Embryonic facial prominence (tissue), 1 donor: ENCODE data around the gene RHO.
"Not testable (repeated sequence)": the region's sequence is repeated elsewhere in the genome, so short reads cannot be mapped to it uniquely, and the experiment has no call there.

Experiments used
- DNase-seq: peaks from one replicate; pipeline ENCODE4 v3.0.0-alpha.2; 2016; ENCODE audit errors: extremely low spot score

Gene RHO

GRCh38 chr3:129528589-129529100 is at the start of gene RHO:
RHO (plus strand) TSS chr3:129528639; CDS start chr3:129528734, 95 bp downstream.
- no peak for DNase-seq

DNA sequence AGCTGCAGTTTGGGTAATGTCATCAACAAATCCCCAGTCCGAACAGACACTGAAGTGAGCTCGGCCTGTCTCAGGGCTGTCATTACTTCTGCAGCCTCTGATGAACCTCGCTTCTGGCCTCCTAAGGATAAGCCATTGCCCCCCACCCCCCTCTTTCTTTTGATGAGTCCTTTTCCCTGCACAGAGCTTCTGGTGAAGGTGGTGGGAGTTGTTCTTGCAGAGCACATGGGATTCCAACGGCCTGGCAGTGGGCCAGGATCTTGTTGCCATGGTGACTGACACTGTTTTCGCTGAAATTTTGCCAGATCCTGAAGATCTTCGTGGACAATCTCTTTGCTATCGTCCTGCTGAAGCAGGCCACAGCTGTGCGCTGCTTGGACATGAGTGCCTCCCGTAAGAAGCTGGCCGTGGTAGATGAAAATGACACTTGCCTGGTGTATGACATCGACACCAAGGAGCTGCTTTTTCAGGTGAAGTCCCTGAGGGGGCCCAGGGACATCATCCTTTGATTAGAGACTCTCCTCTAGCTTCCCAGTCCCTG is 47.1 kb upstream of the RHO start:
- not testable (repeated sequence) for DNase-seq

DNA sequence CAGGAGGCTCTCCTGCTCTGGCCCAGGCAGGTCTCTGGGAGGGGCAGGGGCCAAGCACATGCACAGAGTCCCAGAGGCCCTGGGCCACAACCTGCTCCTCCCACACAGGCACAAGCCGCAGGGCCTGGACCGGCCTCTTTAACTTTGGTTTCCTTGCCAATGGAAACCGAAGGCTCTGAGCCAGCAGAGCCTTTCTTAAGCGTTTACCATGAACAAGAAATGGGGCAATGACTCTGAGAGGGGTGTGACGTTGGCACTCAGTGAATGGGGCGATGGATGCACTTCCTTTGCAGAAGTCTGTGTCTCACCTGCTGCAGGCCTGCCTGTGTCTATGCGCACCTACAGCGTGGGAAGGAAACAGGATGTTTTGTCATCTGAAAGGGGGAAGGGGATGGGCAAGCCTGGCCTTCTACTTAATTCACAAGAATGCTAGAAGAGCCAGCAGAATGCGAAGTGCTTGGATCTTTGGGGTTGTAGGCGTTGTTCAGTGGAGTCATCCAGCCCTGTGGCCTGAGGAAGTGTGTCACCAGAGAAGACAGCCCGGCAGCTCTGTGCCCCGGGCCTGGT is 46.6 kb upstream of the RHO start:
- DNase-seq, result no peak

- DNase-seq, result no peak
Observed at GRCh38 chr3:129482721-129483120, 45.7 kb upstream of the RHO start.

GRCh38 chr3:129483870-129484269 is 44.6 kb upstream of the RHO start:
- no peak for DNase-seq

DNA sequence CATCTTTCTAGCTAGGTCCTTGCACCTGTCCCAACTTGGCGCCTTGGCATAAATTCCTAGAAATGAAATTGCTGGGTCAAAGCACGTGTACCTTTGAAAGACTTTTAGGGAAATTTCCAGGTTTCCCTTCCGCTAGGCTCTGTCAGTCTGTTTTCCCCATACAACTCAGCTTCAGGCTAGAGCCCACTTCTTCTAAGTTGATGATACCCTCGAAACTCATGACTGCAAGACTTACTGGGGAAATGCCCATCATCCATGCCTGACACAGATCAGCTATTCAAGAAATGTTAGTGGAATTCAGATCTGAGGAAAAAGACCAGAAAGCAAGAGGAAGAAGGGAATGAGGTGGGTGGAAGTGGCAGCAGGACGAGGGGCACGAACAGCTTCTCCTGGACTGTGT is 43.3 kb upstream of the RHO start:
- DNase-seq, result not testable (repeated sequence)

- peak; percentile 14 for DNase-seq
Observed at GRCh38 chr3:129485721-129486663, 42.4 kb upstream of the RHO start.

GRCh38 chr3:129486664-129487035 is 41.8 kb upstream of the RHO start:
- DNase-seq, result no peak

DNA sequence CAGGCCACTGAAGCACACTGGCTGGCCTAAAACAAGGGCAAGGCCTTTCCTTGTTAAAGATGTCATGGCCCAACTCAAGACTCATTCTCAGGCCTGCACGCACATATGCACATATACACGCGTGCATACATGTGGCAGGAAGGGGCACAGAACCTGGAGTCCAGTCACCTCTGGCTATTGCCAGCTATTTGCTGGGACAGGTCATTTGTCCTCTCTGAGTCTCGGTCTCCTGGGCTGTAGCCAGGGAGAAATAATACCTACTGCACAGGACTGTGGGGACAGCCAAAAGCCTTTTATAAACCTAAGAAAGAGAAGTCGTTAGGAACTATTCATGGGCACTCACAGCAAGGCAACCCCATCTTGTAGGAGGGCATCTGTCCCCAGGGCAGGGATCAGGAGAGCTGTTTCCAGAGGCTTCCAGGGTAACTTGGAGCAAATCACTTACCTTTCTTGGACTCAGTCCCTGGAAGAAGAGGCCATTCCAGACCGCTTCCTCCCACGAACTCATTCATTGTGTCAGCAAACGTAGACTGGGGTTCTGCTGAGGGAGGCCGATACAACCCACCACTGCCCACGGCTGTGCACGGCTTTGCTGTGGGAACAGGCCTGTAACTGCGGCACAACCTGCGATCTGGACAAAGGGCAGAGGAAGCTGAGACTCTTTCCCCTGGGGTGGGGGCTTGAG is 41.1 kb upstream of the RHO start:
- no peak for DNase-seq

DNA sequence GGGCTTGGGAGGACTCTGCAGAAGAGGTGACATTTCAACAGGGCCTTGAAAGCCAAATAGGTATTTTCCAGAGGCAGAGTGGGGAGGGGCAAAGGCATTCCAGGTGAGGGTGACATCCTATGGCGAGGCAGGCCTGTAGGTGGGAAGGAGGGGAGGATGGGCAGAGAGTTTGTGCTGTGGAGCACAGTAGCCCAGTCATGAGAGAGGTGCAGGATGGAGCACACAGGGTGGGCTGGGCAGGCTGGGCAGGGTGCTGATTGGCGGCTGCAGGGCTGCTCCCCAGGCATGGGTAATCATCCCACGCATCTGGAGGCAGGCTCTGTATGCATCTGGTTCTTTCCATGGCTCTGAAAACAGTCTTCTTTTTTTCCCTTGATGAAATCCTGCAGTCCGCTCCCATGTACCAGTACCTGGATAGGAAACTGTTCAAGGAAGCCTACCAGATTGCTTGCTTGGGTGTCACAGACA is 40.5 kb upstream of the RHO start:
- not testable (repeated sequence) for DNase-seq

GRCh38 chr3:129489258-129489657 is 39.2 kb upstream of the RHO start:
- not testable (repeated sequence) for DNase-seq

DNA sequence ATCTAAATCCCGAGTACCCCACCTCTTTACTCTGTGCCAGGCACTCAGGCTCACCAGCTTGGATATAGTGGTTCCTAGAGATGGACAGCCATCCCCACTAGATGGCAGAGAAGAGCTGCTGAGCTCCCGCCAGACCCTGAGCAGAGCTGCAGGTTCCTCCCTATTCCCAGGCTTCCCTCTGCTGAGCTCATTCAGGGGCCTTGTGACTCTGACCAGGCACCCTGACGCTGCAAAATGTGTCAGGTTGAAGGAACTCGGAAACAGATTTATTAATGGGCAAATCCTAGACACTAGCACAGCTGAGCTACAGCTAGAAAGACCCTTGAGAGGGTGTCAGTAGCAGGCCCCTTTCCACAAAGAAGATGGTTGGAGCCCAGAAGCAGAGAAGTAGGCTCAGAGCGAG is 38.2 kb upstream of the RHO start:
- peak; percentile 64 for DNase-seq

GRCh38 chr3:129491077-129491476 is 37.4 kb upstream of the RHO start:
- not testable (repeated sequence) for DNase-seq

DNA sequence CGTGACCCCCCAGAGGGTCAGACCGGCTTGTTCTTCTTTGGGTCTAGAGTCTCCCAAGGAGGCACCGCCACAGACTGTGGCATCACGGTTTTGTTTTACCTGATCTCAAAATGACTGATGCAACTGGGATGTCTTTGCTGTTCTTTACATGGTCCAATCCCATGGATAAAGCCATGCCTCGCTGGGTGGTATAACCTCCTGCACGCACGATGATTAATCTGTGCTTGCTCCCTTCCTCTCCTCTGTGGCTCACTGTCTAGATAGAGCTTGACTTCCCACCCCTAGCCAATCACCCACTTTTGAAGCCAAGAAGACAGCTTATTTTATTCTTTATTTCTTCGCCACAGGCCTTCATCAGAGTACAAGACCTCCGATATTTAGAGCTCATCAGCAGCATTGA is 36.6 kb upstream of the RHO start:
- no peak for DNase-seq

- DNase-seq, result no peak
Observed at GRCh38 chr3:129492691-129493090, 35.7 kb upstream of the RHO start.

- no peak for DNase-seq
Observed at GRCh38 chr3:129493206-129493605, 35.2 kb upstream of the RHO start.

GRCh38 chr3:129494499-129494898 is 33.9 kb upstream of the RHO start:
- not testable (repeated sequence) for DNase-seq

GRCh38 chr3:129495006-129495639 is 33.3 kb upstream of the RHO start:
- DNase-seq, result not testable (repeated sequence)

DNA sequence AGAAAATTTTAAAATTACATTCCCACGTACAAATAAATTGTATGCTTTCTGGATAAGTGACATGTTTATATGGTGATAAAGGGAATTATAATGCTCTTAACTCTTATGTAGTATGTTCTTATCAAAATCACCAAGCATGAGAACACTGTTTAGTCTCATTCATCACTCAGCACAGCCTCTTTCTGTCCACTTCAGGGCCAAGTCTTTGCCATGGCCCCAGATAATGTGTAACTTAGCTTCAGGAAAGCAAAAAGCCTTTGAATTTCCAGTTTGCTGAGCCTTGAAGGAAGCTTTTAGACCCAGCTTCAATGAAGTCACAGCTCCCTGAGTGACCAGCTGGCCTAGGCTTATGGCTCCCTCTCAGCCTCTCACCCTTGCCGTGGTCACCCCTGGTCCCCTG is 30.6 kb upstream of the RHO start:
- DNase-seq, result not testable (repeated sequence)

DNA sequence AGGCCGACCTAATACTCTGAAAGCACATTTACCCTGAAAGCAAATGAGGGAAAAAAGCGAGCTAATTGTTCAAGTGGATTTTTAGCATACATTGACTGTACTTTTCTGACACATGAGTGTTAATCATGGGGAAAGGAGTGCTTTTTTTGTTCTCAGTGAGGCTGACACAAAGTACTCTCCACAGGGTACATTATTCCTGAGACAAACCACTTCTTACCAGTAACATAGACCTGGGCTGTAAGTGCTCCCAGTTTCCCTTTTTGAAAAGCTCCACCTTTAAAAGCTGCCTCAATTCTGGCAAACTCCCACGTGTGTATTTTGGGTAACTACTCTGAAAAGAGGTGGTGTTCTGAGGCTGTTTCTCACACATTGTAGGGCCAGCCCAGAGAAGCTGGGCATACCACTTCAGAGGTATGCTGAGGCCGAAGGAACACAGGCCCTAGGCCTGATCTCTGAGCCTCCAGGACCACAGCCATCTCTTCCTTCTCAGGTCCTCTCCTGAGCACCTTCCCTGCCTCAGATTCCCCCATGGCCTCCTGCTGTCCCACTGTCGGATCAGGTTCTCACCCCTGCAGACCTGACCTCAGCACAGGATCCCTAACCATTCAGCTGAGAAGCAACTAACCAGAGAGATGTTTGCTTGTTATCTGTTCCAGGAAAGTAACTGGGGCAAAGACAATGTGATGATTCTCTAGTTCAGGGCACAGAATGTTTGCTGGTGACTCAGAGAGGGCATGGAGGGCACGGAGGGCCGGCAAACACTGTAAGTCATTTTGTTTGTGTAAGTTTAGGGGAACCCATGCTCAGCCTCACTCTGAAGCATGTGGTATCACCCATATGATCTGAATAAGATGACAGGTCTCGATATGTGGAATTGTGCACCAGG is 29.6 kb upstream of the RHO start:
- DNase-seq, result not testable (repeated sequence)
